Neural progenitor cell (in vitro differentiated cells): ENCODE data around the gene STX19.
"Not testable (repeated sequence)": the region's sequence is repeated elsewhere in the genome, so short reads cannot be mapped to it uniquely, and the experiment has no call there.

ENCODE experiments used
- EZH2phosphoT487 ChIP-seq: fragments of 200-600 bp; sonication (generic); IDR thresholded peaks from 2 replicates; pipeline ENCODE4 v1.6.1; 2017; ENCODE audit warnings: antibody characterized with exemption
- TF ChIP-seq, protein P1 (sequence below): fragments of 200-600 bp; sonication (generic); IDR thresholded peaks from 2 replicates; pipeline ENCODE4 v1.5.1; 2017; ENCODE audit warnings: antibody characterized with exemption, mild to moderate bottlenecking

DNA sequence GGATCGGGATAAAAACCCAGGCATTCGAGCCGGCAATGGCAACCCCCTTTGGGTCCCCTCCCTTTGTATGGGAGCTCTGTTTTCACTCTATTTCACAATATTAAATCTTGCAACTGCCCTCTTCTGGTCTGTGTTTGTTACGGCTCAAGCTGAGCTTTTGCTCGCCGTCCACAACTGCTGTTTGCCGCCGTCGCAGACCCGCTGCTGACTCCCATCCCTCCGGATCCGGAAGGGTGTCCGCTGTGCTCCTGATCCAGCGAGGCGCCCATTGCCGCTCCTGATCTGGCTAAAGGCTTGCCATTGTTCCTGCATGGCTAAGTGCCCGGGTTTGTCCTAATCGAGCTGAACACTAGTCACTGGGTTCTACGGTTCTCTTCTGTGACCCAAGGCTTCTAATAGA, 63.3 kb downstream of the STX19 start:
- TF ChIP-seq, protein P1, sequence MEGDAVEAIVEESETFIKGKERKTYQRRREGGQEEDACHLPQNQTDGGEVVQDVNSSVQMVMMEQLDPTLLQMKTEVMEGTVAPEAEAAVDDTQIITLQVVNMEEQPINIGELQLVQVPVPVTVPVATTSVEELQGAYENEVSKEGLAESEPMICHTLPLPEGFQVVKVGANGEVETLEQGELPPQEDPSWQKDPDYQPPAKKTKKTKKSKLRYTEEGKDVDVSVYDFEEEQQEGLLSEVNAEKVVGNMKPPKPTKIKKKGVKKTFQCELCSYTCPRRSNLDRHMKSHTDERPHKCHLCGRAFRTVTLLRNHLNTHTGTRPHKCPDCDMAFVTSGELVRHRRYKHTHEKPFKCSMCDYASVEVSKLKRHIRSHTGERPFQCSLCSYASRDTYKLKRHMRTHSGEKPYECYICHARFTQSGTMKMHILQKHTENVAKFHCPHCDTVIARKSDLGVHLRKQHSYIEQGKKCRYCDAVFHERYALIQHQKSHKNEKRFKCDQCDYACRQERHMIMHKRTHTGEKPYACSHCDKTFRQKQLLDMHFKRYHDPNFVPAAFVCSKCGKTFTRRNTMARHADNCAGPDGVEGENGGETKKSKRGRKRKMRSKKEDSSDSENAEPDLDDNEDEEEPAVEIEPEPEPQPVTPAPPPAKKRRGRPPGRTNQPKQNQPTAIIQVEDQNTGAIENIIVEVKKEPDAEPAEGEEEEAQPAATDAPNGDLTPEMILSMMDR: not testable (repeated sequence)
- TF ChIP-seq EZH2phosphoT487: not testable (repeated sequence)
